Activated CD4-positive, CD25-positive, alpha-beta regulatory T cell treated with anti-CD3 and anti-CD28 coated beads, Interleukin-2, amount 50 U/mL, for 16 hours (primary cell): ENCODE measurements around the gene ROPN1B.
"Not testable (repeated sequence)": the region's sequence is repeated elsewhere in the genome, so short reads cannot be mapped to it uniquely, and the experiment has no call there.

Source experiments
- DNase-seq: peaks from one replicate; pipeline ENCODE4 v3.0.0-alpha.2; 2020; ENCODE audit warnings: low read depth, low spot score

Gene ROPN1B

GRCh38 chr3:125957674-125958510, 11.1 kb upstream of the ROPN1B start:
- no peak for DNase-seq

- DNase-seq = no peak
Observed at GRCh38 chr3:125958511-125959316, 10.3 kb upstream of the ROPN1B start.

- DNase-seq = no peak
Observed at GRCh38 chr3:125959317-125960065, 9.5 kb upstream of the ROPN1B start.

- no peak for DNase-seq
Observed at GRCh38 chr3:125960066-125960424, 8.9 kb upstream of the ROPN1B start.

- no peak for DNase-seq
Observed at GRCh38 chr3:125960456-125961288, 8.3 kb upstream of the ROPN1B start.

GRCh38 chr3:125961289-125961589, 7.7 kb upstream of the ROPN1B start:
- no peak for DNase-seq

- not testable (repeated sequence) for DNase-seq
Observed at GRCh38 chr3:125963834-125964233, 5.1 kb upstream of the ROPN1B start.

GRCh38 chr3:125965505-125965904, 3.5 kb upstream of the ROPN1B start:
- DNase-seq = no peak

GRCh38 chr3:125967156-125967555, 1.8 kb upstream of the ROPN1B start:
- DNase-seq = no peak

GRCh38 chr3:125968121-125968520, 857 bp upstream of the ROPN1B start:
- not testable (repeated sequence) for DNase-seq

- DNase-seq = peak; percentile 34
Observed at GRCh38 chr3:125971997-125972944, 3.3 kb downstream of the ROPN1B start.

- not testable (repeated sequence) for DNase-seq
Observed at GRCh38 chr3:125975245-125976002, 6.4 kb downstream of the ROPN1B start.

- not testable (repeated sequence) for DNase-seq
Observed at GRCh38 chr3:125976003-125976390, 7.0 kb downstream of the ROPN1B start.

- not testable (repeated sequence) for DNase-seq
Observed at GRCh38 chr3:125977104-125977503, 8.1 kb downstream of the ROPN1B start.

GRCh38 chr3:125984951-125985350, 16.0 kb downstream of the ROPN1B start:
- DNase-seq = not testable (repeated sequence)

GRCh38 chr3:125990253-125990970, 21.4 kb downstream of the ROPN1B start:
- DNase-seq = peak; percentile 58

- not testable (repeated sequence) for DNase-seq
Observed at GRCh38 chr3:125996751-125997150, 27.8 kb downstream of the ROPN1B start.

GRCh38 chr3:126002189-126002588, 33.2 kb downstream of the ROPN1B start:
- no peak for DNase-seq
